ENCODE results near the gene CPEB3. TPM values are rescaled to one million over a fixed set of nuclear protein-coding genes. Genes with fewer than 3 reads are reported as not detected.

CPEB3 gene
- total RNA-seq, 6 experiments from 2014 or later: 5.7 to 46.5 (median 8.7) TPM

DNA sequence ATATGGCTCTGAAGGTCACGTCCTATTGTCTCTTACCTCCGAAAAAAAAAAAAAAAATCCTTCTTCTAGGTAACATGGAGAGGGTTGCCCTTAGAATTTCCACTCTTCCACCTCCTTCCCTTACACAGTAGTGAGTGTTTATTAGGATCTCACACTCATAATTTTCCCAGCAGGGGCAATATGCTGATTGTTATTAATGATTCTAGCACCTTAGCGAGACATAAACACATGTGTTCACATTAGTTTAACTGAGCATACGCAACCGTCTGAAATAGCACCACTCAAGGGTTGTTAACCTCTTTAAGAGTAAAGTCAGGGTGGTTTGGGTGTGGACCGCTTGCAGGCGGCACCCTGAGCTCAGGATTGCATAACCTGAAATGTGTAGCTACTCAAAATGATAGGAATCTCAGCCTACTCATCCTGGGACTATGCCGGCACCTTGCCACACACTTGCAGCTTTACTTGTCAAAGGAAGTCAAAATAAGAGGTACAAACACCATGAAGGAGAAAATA, 52.2 kb downstream of the CPEB3 start:
- Histone ChIP-seq H3K4me3 (peak overlapping the region; percentile 55 to 68 (median 61)), H3K9me3 (no peaks in the 10 kb centered on the region), H3K36me3 (no peaks in the 10 kb centered on the region), H3K27ac (peak overlapping the region in 1 of 3 donors; percentile 83), H3K4me1 (peaks cover 0 to 25% (median 2%) of the 10 kb centered on the region in 4 donors), H3K27me3 (no peaks in the 10 kb centered on the region)
- peak; percentile 59 to 67 (median 61) for DNase-seq
- intact Hi-C loops (cut with DNase I): loop anchor here in 1 of 2 donors (5.0 kb wide), 1 partner anchor 136 kb away; no protein-coding TSS in a partner anchor
- peak; percentile 44 to 62 (median 52) for ATAC-seq
- TF ChIP-seq, protein P1, sequence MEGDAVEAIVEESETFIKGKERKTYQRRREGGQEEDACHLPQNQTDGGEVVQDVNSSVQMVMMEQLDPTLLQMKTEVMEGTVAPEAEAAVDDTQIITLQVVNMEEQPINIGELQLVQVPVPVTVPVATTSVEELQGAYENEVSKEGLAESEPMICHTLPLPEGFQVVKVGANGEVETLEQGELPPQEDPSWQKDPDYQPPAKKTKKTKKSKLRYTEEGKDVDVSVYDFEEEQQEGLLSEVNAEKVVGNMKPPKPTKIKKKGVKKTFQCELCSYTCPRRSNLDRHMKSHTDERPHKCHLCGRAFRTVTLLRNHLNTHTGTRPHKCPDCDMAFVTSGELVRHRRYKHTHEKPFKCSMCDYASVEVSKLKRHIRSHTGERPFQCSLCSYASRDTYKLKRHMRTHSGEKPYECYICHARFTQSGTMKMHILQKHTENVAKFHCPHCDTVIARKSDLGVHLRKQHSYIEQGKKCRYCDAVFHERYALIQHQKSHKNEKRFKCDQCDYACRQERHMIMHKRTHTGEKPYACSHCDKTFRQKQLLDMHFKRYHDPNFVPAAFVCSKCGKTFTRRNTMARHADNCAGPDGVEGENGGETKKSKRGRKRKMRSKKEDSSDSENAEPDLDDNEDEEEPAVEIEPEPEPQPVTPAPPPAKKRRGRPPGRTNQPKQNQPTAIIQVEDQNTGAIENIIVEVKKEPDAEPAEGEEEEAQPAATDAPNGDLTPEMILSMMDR (IDR thresholded peaks at IDR 0.05): no peak
- TF ChIP-seq POLR2A (IDR thresholded peaks at IDR 0.05): peak; percentile 23
- 23% methylated on average over 8 of the region's 8 CpGs for WGBS (ENCODE audit: insufficient coverage, low coverage, low lambda C conversion rate, missing lambda C conversion rate)

DNA sequence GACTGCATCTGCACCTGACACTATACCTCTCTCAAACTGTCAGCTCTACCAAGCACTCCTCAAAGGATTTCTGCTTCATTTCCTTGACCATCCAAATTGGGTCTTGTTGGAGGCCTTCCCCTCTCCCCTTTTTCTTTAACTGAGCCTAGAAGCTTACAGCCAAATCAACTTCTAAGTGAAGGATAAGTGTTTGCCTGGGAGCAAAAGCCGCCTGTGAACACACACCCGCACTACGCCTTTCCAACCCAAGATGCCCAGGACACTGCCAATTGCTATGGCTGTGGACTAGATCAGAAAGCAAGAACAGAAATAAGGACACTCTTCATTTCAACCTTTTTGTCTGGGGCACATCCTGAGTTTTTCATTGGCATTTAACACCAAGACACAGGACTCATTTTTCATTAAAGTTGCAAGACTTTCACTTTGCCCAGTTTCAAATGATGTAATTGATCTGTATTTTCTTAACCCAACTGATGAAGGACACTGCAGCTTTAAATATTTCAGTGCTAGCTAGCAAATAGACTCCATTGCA, 52.8 kb downstream of the CPEB3 start:
- no peak for ATAC-seq
- WGBS (ENCODE audit: insufficient coverage, low coverage, low lambda C conversion rate, missing lambda C conversion rate): no CpG with 5 or more reads among the region's 3 CpGs
- DNase-seq: no peak
- no peak for TF ChIP-seq POLR2A (IDR thresholded peaks at IDR 0.05)
- TF ChIP-seq, protein P1 (IDR thresholded peaks at IDR 0.05): no peak
- H3K4me3 ChIP-seq: peak overlapping the region in 2 of 3 donors; percentile 55 to 68
- no peak overlapping the region for H3K27ac ChIP-seq
- intact Hi-C loops (cut with DNase I): loop anchor here in 1 of 2 donors (5.0 kb wide), 1 partner anchor 136 kb away; no protein-coding TSS in a partner anchor
- H3K9me3 ChIP-seq: no peaks in the 10 kb centered on the region
- no peaks in the 10 kb centered on the region for H3K36me3 ChIP-seq
- H3K27me3 ChIP-seq: no peaks in the 10 kb centered on the region
- peaks cover 0 to 25% (median 0%) of the 10 kb centered on the region in 4 donors for H3K4me1 ChIP-seq

DNA sequence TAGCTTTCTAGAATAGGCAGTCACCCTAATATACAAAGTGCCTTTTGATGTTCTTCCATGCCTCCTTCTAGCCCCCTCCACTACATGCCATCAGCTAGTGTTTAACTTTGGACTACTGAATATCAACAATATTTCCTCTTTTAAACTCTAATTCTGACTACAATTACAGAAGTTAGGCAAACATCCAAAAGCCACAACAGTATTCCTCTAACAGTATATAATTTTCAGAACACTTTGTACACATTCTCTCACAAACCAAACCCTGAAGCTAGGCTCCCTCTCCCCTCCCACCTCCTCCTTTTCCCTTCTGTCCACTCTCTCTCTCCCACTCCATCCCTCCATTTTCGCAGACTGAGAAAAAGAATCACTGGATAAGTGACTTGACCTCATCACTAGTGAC, 59.7 kb downstream of the CPEB3 start:
- 80% methylated on average over 1 of the region's 1 CpG for WGBS (ENCODE audit: insufficient coverage, low coverage, low lambda C conversion rate, missing lambda C conversion rate)
- DNase-seq (no peak), ATAC-seq (no peak)
- no peaks in the 10 kb centered on the region for H3K4me1 ChIP-seq
- no peaks in the 10 kb centered on the region for H3K9me3 ChIP-seq
- intact Hi-C loops (cut with DNase I): no loop called here
- no peaks in the 10 kb centered on the region for H3K27me3 ChIP-seq
- H3K27ac ChIP-seq: no peak overlapping the region
- H3K4me3 ChIP-seq: no peak overlapping the region
- no peak for TF ChIP-seq POLR2A (IDR thresholded peaks at IDR 0.05)
- TF ChIP-seq, protein P1 (IDR thresholded peaks at IDR 0.05): no peak
- peaks cover 0 to 7% (median 0%) of the 10 kb centered on the region in 4 donors for H3K36me3 ChIP-seq

DNA sequence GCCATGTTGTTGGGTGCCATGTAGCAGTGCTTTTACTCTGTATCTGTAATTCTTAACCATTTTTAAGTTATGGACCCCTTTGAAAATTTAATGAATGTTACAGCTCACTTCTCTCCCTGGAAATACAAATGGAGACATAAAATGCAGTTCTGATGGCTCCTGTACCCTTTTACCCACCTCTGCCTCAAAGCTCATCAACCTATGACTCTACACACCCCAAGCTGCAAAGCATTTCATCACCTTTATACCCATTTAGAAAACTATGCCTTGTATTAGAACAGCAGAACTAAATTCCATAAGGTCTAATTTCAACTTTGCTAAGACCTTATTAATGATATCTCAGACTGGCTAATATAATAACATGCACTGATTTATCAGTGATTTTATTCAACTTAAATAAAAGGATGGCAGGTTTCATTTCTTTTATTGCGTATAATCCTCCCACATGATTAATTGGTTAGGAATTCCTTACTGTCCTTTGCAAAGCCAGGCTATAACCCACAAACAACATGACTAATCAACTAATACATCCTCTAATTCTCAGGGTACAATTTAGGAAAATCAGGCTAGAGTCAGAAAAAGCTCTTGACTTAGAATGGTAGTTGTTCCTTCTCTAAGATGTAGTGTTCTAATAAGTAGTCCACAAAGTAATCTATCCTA, 68.1 kb downstream of the CPEB3 start:
- no peak overlapping the region for H3K27ac ChIP-seq
- no peak for TF ChIP-seq POLR2A (IDR thresholded peaks at IDR 0.05)
- TF ChIP-seq, protein P1 (IDR thresholded peaks at IDR 0.05): no peak
- WGBS (ENCODE audit: insufficient coverage, low coverage, low lambda C conversion rate, missing lambda C conversion rate): 93% methylated on average over 1 of the region's 1 CpG
- no peaks in the 10 kb centered on the region for H3K27me3 ChIP-seq
- no peaks in the 10 kb centered on the region for H3K9me3 ChIP-seq
- H3K4me1 ChIP-seq: no peaks in the 10 kb centered on the region
- intact Hi-C loops (cut with DNase I): no loop called here
- H3K36me3 ChIP-seq: peaks cover 0 to 3% (median 0%) of the 10 kb centered on the region in 4 donors
- DNase-seq (no peak), ATAC-seq (no peak)
- H3K4me3 ChIP-seq: no peak overlapping the region
